Type B pancreatic cell (in vitro differentiated cells): ENCODE results near the gene B3GAT2. TPM values are rescaled to one million over a fixed set of nuclear protein-coding genes. Genes with fewer than 3 reads are reported as not detected.

Experiments
- DNase-seq: peaks from one replicate; pipeline ENCODE4 v3.0.0; 2021; ENCODE audit warnings: mixed read lengths; ENCODE audit not compliant: unreplicated experiment; ENCODE audit errors: extremely low spot score
- H3K27ac Mint-ChIP-seq: 2 replicates; pipeline ENCODE4 v1.8.0; 2021; ENCODE audit warnings: mild to moderate bottlenecking, mixed read lengths
- H3K27me3 Mint-ChIP-seq: 2 replicates; pipeline ENCODE4 v1.8.0; 2021; ENCODE audit warnings: mixed read lengths
- H3K36me3 Mint-ChIP-seq: 2 replicates; pipeline ENCODE4 v1.8.0; 2021; ENCODE audit warnings: mixed read lengths
- H3K4me1 Mint-ChIP-seq: one replicate; pipeline ENCODE4 v1.8.0; 2021; ENCODE audit warnings: mixed read lengths; ENCODE audit not compliant: unreplicated experiment
- H3K4me3 Mint-ChIP-seq: 2 replicates; pipeline ENCODE4 v1.8.0; 2021; ENCODE audit warnings: mild to moderate bottlenecking, mixed read lengths
- H3K9me3 Mint-ChIP-seq: 2 replicates; pipeline ENCODE4 v1.8.0; 2021; ENCODE audit warnings: mixed read lengths
- total RNA-seq: library from RNA; stranded (reverse); gene quantifications from 2 replicates; pipeline ENCODE4 v1.2.1, GENCODE V29; 2021; ENCODE audit warnings: low replicate concordance
- TF ChIP-seq, protein P1 (sequence below): fragments of 200-600 bp; sonication (generic); conservative IDR thresholded peaks from 2 replicates; pipeline ENCODE4 v1.5.0; 2021; ENCODE audit warnings: antibody characterized with exemption, mild to moderate bottlenecking

Gene B3GAT2
- total RNA-seq, 1 donor from 2014 or later, result 1.7 TPM

DNA sequence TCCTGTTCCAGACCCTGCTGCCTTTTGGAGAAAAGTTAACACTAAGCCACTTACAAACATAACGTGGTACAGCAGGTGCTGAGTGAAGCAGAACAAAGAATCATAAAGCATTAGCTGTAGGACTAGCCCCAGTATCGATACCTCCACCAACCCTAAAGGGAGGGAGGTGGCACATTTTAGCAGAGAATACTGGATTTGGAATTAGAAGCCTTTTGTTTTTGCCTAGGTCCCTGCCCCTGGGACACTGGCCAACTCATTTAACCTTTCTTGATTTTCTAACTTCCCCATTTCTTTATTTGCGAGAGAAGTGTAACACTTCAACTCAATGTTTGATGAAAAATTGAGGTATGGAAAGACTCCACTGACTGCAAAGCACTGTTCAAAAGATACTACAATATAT is 93.5 kb downstream of the B3GAT2 start:
- H3K4me1 Mint-ChIP-seq, result peaks cover 4% of the 10 kb centered on the region
- TF ChIP-seq, protein P1, sequence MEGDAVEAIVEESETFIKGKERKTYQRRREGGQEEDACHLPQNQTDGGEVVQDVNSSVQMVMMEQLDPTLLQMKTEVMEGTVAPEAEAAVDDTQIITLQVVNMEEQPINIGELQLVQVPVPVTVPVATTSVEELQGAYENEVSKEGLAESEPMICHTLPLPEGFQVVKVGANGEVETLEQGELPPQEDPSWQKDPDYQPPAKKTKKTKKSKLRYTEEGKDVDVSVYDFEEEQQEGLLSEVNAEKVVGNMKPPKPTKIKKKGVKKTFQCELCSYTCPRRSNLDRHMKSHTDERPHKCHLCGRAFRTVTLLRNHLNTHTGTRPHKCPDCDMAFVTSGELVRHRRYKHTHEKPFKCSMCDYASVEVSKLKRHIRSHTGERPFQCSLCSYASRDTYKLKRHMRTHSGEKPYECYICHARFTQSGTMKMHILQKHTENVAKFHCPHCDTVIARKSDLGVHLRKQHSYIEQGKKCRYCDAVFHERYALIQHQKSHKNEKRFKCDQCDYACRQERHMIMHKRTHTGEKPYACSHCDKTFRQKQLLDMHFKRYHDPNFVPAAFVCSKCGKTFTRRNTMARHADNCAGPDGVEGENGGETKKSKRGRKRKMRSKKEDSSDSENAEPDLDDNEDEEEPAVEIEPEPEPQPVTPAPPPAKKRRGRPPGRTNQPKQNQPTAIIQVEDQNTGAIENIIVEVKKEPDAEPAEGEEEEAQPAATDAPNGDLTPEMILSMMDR, result no peak
- H3K36me3 Mint-ChIP-seq, result peaks cover 4% of the 10 kb centered on the region
- no peaks in the 10 kb centered on the region for H3K9me3 Mint-ChIP-seq
- no peak overlapping the region for H3K27ac Mint-ChIP-seq
- H3K27me3 Mint-ChIP-seq, result no peaks in the 10 kb centered on the region
- no peak for DNase-seq
- H3K4me3 Mint-ChIP-seq, result no peak overlapping the region

DNA sequence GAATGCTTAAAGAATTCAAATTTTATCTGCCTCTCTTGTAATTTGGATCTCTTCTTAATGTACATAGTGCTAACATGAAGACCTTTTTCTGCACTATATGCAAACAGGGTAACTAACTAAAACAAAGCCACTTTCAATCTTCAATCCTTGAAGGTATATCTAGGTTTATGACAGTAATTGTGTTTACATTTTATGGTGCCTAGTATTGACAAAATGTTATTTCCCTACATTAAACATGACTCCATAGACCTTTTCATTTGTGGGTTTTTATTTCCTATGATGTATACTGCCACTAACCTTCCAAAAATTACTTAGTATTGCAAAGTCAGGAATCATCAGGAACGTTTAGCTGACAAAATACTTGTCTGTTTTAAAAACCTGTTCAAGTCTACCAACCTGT is 95.9 kb downstream of the B3GAT2 start:
- no peak for DNase-seq
- Mint-ChIP-seq H3K9me3 (no peaks in the 10 kb centered on the region), H3K27me3 (no peaks in the 10 kb centered on the region), H3K4me1 (peaks cover 4% of the 10 kb centered on the region), H3K4me3 (no peak overlapping the region), H3K36me3 (peaks cover 4% of the 10 kb centered on the region), H3K27ac (no peak overlapping the region)
- TF ChIP-seq, protein P1, result no peak

DNA sequence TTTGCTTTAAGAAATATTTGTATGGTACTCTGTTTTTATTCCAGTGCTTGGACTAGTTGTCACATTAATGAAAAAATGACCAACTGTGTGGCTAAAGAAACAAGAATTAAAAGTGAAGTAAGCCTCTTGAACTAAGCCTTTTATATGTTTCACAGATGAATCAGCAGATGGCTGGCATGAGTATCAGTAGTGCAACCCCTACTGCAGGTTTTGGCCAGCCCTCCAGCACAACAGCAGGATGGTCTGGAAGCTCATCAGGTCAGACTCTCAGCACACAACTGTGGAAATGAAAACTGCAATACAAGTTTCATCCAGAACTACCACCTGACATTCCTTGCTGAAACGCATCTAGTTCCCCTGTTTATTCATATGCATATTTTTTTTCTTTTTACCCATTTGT is 96.8 kb downstream of the B3GAT2 start:
- TF ChIP-seq, protein P1, result no peak
- Mint-ChIP-seq H3K4me1 (peaks cover 4% of the 10 kb centered on the region), H3K27ac (no peak overlapping the region), H3K9me3 (no peaks in the 10 kb centered on the region), H3K27me3 (no peaks in the 10 kb centered on the region), H3K36me3 (peaks cover 4% of the 10 kb centered on the region), H3K4me3 (no peak overlapping the region)
- DNase-seq, result no peak

DNA sequence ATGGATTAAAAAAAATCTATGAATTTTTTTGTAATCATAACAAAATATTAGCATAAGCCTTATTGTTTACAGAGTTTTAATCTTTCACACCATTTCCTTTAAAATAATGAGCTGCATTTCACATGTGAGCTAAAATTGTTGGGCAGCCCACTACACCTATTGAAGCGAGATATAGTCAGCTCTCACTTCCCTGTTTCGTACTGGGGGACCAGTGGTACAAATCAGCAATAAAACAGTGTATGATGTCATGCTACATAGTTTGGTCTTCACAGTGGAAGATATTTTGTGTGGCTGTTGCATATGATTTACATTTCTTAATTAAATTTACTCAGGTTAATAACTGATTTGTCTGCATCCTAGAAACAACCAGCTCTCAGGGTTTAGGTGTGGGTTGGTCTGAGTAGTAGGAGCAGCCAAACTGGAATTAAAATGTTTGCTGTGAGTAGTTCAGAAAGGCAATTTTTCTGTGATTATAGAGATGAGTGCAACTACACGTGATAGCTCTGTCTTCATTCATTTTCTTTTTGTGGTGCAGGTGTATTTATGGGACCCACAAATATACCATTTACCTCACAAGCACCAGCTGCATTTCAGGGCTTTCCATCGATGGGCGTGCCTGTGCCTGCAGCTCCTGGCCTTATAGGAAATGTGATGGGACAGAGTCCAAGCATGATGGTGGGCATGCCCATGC is 99.3 kb downstream of the B3GAT2 start:
- Mint-ChIP-seq H3K4me3 (no peak overlapping the region), H3K27me3 (no peaks in the 10 kb centered on the region)

DNA sequence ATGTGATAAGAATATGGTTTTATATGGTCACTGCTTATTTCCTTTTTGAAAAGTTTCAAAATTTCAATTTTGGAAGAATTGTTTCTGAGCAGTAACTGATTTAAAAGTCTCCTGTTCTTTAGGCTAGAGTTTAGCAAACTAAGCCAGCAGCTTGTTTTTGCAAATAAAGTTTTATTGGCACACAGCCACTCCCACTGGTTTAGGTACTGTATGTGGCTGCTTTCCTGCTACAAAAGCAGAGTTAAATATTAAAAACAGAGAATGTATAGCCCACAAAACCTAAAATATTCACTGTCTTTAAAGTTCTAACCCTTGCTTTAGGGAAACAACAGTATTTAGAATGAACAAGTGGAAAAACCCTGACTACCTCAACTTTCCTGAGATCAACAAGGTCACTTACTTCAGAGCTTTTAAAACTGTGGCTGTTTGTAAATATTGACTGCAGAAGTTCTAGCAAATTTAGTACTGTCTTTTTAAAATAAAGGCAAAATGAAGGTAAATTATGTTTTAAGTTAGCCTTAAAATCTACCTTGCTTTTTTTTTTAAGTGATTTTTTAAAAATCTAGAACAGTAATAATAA is 104.1 kb downstream of the B3GAT2 start:
- Mint-ChIP-seq H3K9me3 (no peaks in the 10 kb centered on the region), H3K36me3 (peaks cover 6% of the 10 kb centered on the region), H3K27ac (no peak overlapping the region), H3K27me3 (no peaks in the 10 kb centered on the region), H3K4me1 (no peaks in the 10 kb centered on the region), H3K4me3 (no peak overlapping the region)
- no peak for DNase-seq
- TF ChIP-seq, protein P1, result no peak

More for the DNA sequence above, 99.3 kb downstream of the B3GAT2 start:
- no peaks in the 10 kb centered on the region for H3K4me1 Mint-ChIP-seq
- H3K9me3 Mint-ChIP-seq, result no peaks in the 10 kb centered on the region
- H3K36me3 Mint-ChIP-seq, result peaks cover 4% of the 10 kb centered on the region
- DNase-seq, result no peak
- TF ChIP-seq, protein P1, result no peak
- H3K27ac Mint-ChIP-seq, result no peak overlapping the region
